GM12801 (cell line): ENCODE data around the gene GNMT.

Experiments used
- CTCF ChIP-seq: IDR thresholded peaks from one replicate; pipeline ENCODE4 v1.5.1; 2011; ENCODE audit warnings: control low read depth; ENCODE audit not compliant: insufficient read length; ENCODE audit errors: extremely low read depth

The GNMT gene

GRCh38 chr6:42960243-42961019 lies at the start of gene GNMT:
Gene GNMT, plus strand, starts transcription at chr6:42960754. Its CDS starts 14 bp downstream, at chr6:42960768.
- TF ChIP-seq CTCF, result no peak

- no peak for TF ChIP-seq CTCF
Observed at GRCh38 chr6:42911171-42912021, 49.2 kb upstream of the GNMT start.

GRCh38 chr6:42914546-42914945 lies 46.0 kb upstream of the GNMT start:
- no peak for TF ChIP-seq CTCF

GRCh38 chr6:42915732-42916131 lies 44.8 kb upstream of the GNMT start, which contains the start of gene PTCRA:
Gene PTCRA, plus strand, starts transcription at chr6:42916053. Its CDS starts 17 bp downstream, at chr6:42916070.
- TF ChIP-seq CTCF, result no peak

GRCh38 chr6:42916288-42916687 lies 44.3 kb upstream of the GNMT start:
- no peak for TF ChIP-seq CTCF

- no peak for TF ChIP-seq CTCF
Observed at GRCh38 chr6:42921801-42922200, 38.8 kb upstream of the GNMT start.

GRCh38 chr6:42923666-42924065 lies 36.9 kb upstream of the GNMT start:
- TF ChIP-seq CTCF, result no peak
